Subcutaneous adipose tissue (tissue), 4 donors: ENCODE data around the gene TRRAP. TPM values are rescaled to one million over a fixed set of nuclear protein-coding genes. Genes with fewer than 3 reads are reported as not detected.

Source experiments
- total RNA-seq, 4 donors: library from RNA; depleted of rRNA; stranded (reverse); fragments of >200 nt; gene quantifications; one replicate each; pipeline ENCODE4 v1.1.0, GENCODE V29; 2016
- TF ChIP-seq, protein P1 (sequence below): fragments of 450-650 bp; IDR thresholded peaks from one replicate; pipeline ENCODE4 v1.5.1; 2016; ENCODE audit warnings: low read depth, mild to moderate bottlenecking, control low read depth, antibody characterized with exemption, moderate library complexity

TRRAP gene
- total RNA-seq, result 10 to 100 TPM; 22.7 to 30.8 (median 28.4) TPM

DNA sequence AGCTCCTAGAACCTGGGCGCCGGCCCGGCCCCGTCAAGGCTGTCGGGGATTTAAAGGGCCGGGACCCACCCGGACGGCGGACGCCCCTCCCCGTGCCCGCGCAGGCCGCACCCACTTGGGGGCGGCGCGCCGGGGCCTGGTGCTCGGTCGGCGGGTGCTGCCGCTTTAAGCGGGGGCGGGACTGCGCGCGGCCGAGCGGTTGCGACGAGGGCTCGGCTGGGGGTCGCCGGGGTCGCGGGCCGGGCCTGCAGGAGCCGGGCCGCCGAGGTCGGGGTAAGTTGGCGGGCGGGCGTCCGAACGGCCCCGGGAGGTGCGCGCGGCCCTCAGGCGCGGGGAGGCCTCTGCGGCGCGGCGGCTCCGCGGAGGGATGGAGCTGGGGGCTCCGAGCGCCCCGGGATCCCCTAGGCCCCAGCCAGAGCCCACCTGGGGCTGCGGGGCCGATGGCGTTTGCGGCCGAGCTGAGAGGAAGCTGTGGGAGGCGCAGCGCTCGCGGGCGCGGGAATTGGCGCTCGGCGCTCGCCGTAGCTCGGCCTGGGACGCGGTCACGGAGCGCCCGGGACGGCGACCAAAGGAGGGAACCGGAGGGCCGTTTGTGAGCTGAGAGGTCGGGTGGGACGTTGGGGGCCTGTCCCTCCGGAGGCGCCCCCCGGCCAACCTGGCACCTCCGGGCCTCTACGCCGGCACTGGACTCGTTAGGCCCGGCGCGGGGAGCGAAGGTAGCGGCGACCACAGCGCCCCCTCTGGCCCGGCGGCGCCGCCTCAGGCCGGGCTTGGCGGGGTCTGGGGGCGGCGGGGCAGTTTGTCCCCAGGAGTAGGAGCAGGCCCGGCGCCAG is at the start of gene TRRAP:
Gene TRRAP, plus strand, starts transcription at position 168 of the 833 bp plus-strand sequence. CDS start 2,619 bp downstream, outside the sequence.
- TF ChIP-seq, protein P1, sequence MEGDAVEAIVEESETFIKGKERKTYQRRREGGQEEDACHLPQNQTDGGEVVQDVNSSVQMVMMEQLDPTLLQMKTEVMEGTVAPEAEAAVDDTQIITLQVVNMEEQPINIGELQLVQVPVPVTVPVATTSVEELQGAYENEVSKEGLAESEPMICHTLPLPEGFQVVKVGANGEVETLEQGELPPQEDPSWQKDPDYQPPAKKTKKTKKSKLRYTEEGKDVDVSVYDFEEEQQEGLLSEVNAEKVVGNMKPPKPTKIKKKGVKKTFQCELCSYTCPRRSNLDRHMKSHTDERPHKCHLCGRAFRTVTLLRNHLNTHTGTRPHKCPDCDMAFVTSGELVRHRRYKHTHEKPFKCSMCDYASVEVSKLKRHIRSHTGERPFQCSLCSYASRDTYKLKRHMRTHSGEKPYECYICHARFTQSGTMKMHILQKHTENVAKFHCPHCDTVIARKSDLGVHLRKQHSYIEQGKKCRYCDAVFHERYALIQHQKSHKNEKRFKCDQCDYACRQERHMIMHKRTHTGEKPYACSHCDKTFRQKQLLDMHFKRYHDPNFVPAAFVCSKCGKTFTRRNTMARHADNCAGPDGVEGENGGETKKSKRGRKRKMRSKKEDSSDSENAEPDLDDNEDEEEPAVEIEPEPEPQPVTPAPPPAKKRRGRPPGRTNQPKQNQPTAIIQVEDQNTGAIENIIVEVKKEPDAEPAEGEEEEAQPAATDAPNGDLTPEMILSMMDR, result no peak

DNA sequence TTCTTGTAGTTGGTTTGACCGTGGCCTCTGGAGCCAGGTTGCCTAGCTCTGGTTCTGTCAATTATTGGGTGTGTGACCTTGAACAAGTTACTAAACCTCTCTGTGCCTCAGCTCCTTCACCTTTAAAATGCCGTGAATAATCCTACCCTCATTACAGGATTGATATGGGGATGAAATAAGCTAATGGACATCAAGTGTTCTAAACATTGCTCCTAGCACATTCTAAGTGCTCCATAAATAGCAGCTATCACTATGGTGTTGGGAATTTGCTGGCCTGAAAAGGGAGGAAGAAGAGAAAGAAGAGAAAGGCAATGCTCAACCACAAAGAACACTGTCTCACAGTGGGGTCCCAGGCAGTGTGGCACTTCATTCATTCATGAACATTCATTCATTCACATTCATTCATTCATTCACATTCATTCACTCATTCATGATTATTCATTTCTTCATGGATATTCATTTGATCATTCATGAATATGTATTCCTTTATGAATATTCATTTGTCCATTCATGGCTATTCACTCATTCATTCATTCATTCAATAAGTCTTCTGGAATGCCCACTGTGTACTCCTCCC is 47.3 kb upstream of the TRRAP start:
- TF ChIP-seq, protein P1, result no peak

DNA sequence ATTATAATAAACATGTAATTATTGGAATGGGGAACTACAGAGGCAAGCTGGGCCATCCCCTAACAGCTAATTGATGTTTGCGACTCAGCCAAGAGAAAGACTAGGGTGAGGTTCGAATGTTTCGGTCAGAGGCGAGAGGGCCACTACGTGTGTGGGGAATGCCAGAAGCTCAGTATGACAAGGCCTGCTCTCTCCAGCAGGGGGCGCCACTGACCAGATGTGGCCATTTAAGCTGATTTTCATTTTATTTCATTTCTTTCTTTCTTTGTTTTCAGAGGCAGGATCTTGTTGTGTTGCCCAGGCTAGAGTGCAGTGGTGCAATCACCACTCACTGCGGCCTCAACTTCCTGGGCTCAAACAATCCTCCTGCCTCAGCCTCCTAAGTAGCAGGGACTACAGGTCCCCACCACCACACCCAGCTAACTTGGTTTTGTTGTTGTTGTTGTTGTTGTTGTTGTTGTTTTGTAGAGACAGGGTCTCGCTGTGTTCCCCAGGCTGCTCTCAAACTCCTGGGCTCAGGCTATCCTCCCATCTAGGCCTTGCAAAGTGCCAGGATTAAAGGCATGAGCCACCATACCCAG is 46.6 kb upstream of the TRRAP start:
- TF ChIP-seq, protein P1, result no peak

DNA sequence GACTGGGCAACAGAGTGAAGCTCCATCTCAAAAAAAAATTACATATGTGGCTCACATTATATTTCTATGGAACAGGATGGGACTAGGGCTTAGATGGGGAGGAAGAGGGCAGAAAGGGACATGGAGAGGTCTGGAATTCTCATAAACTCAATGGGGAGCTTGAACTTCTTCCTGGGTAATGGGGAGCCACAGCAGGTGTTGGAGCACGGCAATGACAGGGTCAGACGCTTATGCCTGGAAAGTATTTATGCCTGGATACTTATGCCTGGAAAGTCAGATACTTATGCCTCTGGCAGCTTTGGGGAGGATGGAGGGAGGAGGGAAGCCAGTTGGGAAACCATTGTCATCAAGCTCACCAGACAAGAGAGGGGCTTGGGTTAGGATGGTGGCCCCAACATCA is 45.3 kb upstream of the TRRAP start:
- TF ChIP-seq, protein P1, result no peak

DNA sequence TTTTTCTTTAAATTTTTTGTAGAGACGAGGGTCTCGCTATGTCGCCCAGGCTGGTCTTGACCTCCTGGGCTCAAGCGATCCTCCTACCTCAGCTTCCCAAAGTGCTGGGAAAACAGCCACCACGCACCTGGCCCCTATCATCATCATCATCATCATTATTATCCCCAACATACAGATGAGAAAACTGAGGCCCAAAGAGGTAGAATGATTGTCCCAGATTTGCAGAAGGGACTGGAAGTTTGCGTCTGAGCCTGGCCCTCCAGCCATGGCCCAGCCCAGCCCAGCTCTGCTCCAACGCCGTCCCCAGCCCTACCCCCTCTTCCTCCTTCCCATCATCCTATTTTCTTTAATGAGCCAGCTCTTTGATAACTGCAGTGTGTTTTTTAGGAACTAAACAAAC is 43.4 kb upstream of the TRRAP start:
- TF ChIP-seq, protein P1, result no peak

DNA sequence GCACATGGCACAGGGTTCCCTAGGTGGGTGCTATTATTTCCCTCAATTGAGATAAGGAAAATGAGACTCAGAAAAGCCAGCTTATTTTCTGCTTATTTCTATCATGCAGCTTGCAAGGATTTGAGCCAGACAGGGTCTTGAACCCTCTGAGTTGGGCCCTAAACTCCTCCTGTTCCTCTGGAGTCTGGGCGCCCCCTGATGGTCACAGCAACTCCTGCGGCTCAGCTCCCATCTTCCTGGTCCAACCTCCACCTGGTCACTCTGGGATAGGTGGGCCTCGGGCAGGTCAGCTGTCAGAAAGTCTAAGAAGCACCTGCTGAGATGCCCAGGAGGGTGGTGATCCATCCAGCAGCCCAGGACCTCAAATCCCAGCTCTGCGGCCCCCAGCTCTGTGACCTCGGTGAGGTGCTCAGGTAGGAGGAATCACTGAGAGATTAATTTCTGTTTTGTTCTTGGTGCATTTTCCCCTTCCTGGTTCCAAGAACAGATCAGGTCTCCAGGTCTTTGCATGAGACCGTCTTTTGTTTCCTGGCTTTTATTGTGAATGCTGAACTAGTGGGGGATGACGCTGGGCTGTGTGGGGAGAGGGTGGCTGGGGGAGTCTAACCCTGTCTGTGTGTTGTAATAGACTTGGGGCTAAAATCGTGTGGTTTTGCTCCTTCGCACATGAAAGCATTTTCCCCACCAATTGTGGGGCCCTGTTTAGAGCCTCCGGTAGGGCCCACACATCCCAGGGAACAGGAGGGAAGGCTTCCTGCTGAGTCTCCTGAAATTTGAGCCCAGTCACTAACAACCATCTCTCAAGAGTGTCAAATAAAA is 41.3 kb upstream of the TRRAP start:
- TF ChIP-seq, protein P1, result no peak

DNA sequence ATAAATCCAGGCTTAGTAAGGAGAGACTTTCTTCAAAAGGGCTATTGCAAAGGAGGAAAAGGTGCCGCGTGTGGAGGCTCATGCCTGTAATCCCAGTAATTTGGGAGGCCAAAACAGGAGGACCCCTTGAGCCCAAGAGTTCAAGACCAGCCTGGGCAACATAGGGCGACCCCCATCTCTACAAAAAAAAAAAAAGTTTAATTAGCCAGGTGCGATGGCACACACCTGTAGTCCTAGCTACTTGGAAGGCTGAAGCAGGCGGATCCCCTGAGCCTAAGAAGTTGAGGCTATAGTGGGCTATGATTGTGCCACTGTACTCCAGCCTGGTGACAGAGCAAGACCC is 40.7 kb upstream of the TRRAP start:
- TF ChIP-seq, protein P1, result no peak
